WTC11 (cell line): Measurements from ENCODE around the gene PLEKHA5. TPM values are rescaled to one million over a fixed set of nuclear protein-coding genes. Genes with fewer than 3 reads are reported as not detected.

Experiments
- ATAC-seq: fragments of 200-7000 bp; cut with Tn5 transposase; 2 replicates; pipeline ENCODE4 v1.10.0; 2021; ENCODE audit warnings: mild to moderate bottlenecking, moderate library complexity
- CTCF ChIA-PET: fragments of 300-600 bp; sonication (Branson Sonifier 250); formaldehyde crosslinking; loops from one replicate; lab custom pipeline; 2021; ENCODE audit warnings: antibody characterized with exemption; lab: Charles Lee
- POLR2A ChIA-PET: fragments of 350-600 bp; sonication (Branson Sonifier 250); formaldehyde crosslinking; loops from one replicate; lab custom pipeline; 2021; ENCODE audit warnings: antibody characterized with exemption; lab: Charles Lee
- DNase-seq: peaks from one replicate; pipeline ENCODE4 v3.0.0; 2021; ENCODE audit warnings: low spot score
- H3K27ac Mint-ChIP-seq: 2 replicates; pipeline ENCODE4 v1.8.0; 2021; ENCODE audit warnings: mixed read lengths
- H3K27me3 Mint-ChIP-seq: 2 replicates; pipeline ENCODE4 v1.8.0; 2021; ENCODE audit warnings: low read depth, mild to moderate bottlenecking, moderate library complexity, mixed read lengths
- H3K36me3 Mint-ChIP-seq: 2 replicates; pipeline ENCODE4 v1.8.0; 2021; ENCODE audit warnings: mixed read lengths
- H3K4me1 Mint-ChIP-seq: 2 replicates; pipeline ENCODE4 v1.8.0; 2022; ENCODE audit warnings: mixed read lengths
- H3K4me3 Mint-ChIP-seq: 2 replicates; pipeline ENCODE4 v1.8.0; 2021; ENCODE audit warnings: mild to moderate bottlenecking, moderate library complexity, mixed read lengths
- H3K9me3 Mint-ChIP-seq: 2 replicates; pipeline ENCODE4 v1.8.0; 2021; ENCODE audit warnings: mixed read lengths
- ATF2 ChIP-seq: sonication (generic); formaldehyde crosslinking; IDR thresholded peaks from 2 replicates; pipeline ENCODE4 v1.8.1; 2022; ENCODE audit warnings: low read depth, missing genetic modification reagents, borderline replicate concordance
- CBFB ChIP-seq: sonication (generic); formaldehyde crosslinking; IDR thresholded peaks from 2 replicates; pipeline ENCODE4 v1.8.1; 2022; ENCODE audit warnings: mild to moderate bottlenecking, low read depth, missing genetic modification reagents
- CREB1 ChIP-seq: sonication (generic); formaldehyde crosslinking; IDR thresholded peaks from 2 replicates; pipeline ENCODE4 v1.8.0; 2023; ENCODE audit warnings: mild to moderate bottlenecking, missing genetic modification reagents
- CREM ChIP-seq: sonication (generic); formaldehyde crosslinking; IDR thresholded peaks from 2 replicates; pipeline ENCODE4 v1.8.1; 2022; ENCODE audit warnings: mild to moderate bottlenecking, missing genetic modification reagents, moderate library complexity
- FOXP1 ChIP-seq: sonication (generic); formaldehyde crosslinking; IDR thresholded peaks from 2 replicates; pipeline ENCODE4 v1.8.0; 2022; ENCODE audit warnings: missing genetic modification reagents, mild to moderate bottlenecking, moderate library complexity, borderline replicate concordance
- JAZF1 ChIP-seq: fragments of 250-450 bp; sonication (Bioruptor Pico); IDR thresholded peaks from 2 replicates; pipeline ENCODE4 v1.9.0; 2021; ENCODE audit warnings: moderate library complexity, mild to moderate bottlenecking, inconsistent platforms
- MYBL2 ChIP-seq: sonication (generic); formaldehyde crosslinking; IDR thresholded peaks from 2 replicates; pipeline ENCODE4 v1.8.1; 2023; ENCODE audit warnings: mild to moderate bottlenecking, moderate library complexity, missing genetic modification reagents
- TCF7 ChIP-seq: sonication (generic); formaldehyde crosslinking; IDR thresholded peaks from 2 replicates; pipeline ENCODE4 v1.8.0; 2022; ENCODE audit warnings: mild to moderate bottlenecking, low read depth, missing genetic modification reagents, moderate library complexity
- ZNF317 ChIP-seq: sonication (generic); formaldehyde crosslinking; IDR thresholded peaks from 2 replicates; pipeline ENCODE4 v1.8.1; 2023; ENCODE audit warnings: low read depth, mild to moderate bottlenecking, moderate library complexity, missing genetic modification reagents, borderline replicate concordance
- ZNF396 ChIP-seq: fragments of 250-450 bp; sonication (Bioruptor Pico); IDR thresholded peaks from 2 replicates; pipeline ENCODE4 v1.8.0; 2021; ENCODE audit warnings: mild to moderate bottlenecking, moderate library complexity, borderline replicate concordance
- ZNF423 ChIP-seq: fragments of 250-450 bp; sonication (Bioruptor Pico); IDR thresholded peaks from 2 replicates; pipeline ENCODE4 v2.1.2; 2022; ENCODE audit warnings: mild to moderate bottlenecking, moderate library complexity
- ZNF425 ChIP-seq: fragments of 250-450 bp; sonication (Bioruptor Pico); conservative IDR thresholded peaks from 2 replicates; pipeline ENCODE4 v1.9.0; 2021; ENCODE audit warnings: mild to moderate bottlenecking
- ZNF512 ChIP-seq: sonication (generic); formaldehyde crosslinking; IDR thresholded peaks from 2 replicates; pipeline ENCODE4 v1.8.1; 2022; ENCODE audit warnings: missing genetic modification reagents, borderline replicate concordance
- total RNA-seq: library from RNA; stranded (reverse); gene quantifications from 3 replicates; pipeline ENCODE4 v1.2.3, GENCODE V29; 2021
- TF ChIP-seq, protein P1 (sequence below): sonication (generic); formaldehyde crosslinking; IDR thresholded peaks from 2 replicates; pipeline ENCODE4 v1.8.1; 2022; ENCODE audit warnings: low read depth, mild to moderate bottlenecking, moderate library complexity, missing genetic modification reagents, borderline replicate concordance
- TF ChIP-seq, protein P2 (sequence below): fragments of 250-450 bp; sonication (Bioruptor Pico); IDR thresholded peaks from 2 replicates; pipeline ENCODE4 v1.9.0; 2021; ENCODE audit warnings: mild to moderate bottlenecking, borderline replicate concordance
- TF ChIP-seq, protein P3 (sequence below): sonication (generic); formaldehyde crosslinking; IDR thresholded peaks from 2 replicates; pipeline ENCODE4 v1.8.0; 2022; ENCODE audit warnings: mild to moderate bottlenecking, missing genetic modification reagents
- TF ChIP-seq, protein P4 (sequence below): fragments of 250-450 bp; sonication (Bioruptor Pico); IDR thresholded peaks from 2 replicates; pipeline ENCODE4 v2.1.2; 2022; ENCODE audit warnings: mild to moderate bottlenecking, moderate library complexity

Gene PLEKHA5
- total RNA-seq, 1 experiment from 2014 or later: 61.1 TPM

- H3K36me3 Mint-ChIP-seq: peaks cover 24% of the 10 kb centered on the region
- H3K27me3 Mint-ChIP-seq: no peaks in the 10 kb centered on the region
- TF ChIP-seq, protein P1, sequence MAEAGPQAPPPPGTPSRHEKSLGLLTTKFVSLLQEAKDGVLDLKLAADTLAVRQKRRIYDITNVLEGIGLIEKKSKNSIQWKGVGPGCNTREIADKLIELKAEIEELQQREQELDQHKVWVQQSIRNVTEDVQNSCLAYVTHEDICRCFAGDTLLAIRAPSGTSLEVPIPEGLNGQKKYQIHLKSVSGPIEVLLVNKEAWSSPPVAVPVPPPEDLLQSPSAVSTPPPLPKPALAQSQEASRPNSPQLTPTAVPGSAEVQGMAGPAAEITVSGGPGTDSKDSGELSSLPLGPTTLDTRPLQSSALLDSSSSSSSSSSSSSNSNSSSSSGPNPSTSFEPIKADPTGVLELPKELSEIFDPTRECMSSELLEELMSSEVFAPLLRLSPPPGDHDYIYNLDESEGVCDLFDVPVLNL: no peak
- no peak for TF ChIP-seq ZNF317 (CRISPR knock-in tag)
- TF ChIP-seq CBFB: no peak
- TF ChIP-seq ATF2 (CRISPR knock-in tag): no peak
- TF ChIP-seq TCF7: no peak
- no peak for TF ChIP-seq ZNF512 (CRISPR knock-in tag)
- TF ChIP-seq CREM (CRISPR knock-in tag): no peak
- TF ChIP-seq ZNF425 (CRISPR knock-in tag): no peak
- no peak for TF ChIP-seq FOXP1 (CRISPR knock-in tag)
- no peak for TF ChIP-seq ZNF423
- no peak for TF ChIP-seq MYBL2
- TF ChIP-seq, protein P2, sequence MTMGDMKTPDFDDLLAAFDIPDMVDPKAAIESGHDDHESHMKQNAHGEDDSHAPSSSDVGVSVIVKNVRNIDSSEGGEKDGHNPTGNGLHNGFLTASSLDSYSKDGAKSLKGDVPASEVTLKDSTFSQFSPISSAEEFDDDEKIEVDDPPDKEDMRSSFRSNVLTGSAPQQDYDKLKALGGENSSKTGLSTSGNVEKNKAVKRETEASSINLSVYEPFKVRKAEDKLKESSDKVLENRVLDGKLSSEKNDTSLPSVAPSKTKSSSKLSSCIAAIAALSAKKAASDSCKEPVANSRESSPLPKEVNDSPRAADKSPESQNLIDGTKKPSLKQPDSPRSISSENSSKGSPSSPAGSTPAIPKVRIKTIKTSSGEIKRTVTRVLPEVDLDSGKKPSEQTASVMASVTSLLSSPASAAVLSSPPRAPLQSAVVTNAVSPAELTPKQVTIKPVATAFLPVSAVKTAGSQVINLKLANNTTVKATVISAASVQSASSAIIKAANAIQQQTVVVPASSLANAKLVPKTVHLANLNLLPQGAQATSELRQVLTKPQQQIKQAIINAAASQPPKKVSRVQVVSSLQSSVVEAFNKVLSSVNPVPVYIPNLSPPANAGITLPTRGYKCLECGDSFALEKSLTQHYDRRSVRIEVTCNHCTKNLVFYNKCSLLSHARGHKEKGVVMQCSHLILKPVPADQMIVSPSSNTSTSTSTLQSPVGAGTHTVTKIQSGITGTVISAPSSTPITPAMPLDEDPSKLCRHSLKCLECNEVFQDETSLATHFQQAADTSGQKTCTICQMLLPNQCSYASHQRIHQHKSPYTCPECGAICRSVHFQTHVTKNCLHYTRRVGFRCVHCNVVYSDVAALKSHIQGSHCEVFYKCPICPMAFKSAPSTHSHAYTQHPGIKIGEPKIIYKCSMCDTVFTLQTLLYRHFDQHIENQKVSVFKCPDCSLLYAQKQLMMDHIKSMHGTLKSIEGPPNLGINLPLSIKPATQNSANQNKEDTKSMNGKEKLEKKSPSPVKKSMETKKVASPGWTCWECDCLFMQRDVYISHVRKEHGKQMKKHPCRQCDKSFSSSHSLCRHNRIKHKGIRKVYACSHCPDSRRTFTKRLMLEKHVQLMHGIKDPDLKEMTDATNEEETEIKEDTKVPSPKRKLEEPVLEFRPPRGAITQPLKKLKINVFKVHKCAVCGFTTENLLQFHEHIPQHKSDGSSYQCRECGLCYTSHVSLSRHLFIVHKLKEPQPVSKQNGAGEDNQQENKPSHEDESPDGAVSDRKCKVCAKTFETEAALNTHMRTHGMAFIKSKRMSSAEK (CRISPR knock-in tag): no peak
- no peak for TF ChIP-seq JAZF1 (CRISPR knock-in tag)
- TF ChIP-seq, protein P3, sequence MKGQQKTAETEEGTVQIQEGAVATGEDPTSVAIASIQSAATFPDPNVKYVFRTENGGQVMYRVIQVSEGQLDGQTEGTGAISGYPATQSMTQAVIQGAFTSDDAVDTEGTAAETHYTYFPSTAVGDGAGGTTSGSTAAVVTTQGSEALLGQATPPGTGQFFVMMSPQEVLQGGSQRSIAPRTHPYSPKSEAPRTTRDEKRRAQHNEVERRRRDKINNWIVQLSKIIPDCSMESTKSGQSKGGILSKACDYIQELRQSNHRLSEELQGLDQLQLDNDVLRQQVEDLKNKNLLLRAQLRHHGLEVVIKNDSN (CRISPR knock-in tag): no peak
- TF ChIP-seq ZNF396: no peak
- TF ChIP-seq, protein P4, sequence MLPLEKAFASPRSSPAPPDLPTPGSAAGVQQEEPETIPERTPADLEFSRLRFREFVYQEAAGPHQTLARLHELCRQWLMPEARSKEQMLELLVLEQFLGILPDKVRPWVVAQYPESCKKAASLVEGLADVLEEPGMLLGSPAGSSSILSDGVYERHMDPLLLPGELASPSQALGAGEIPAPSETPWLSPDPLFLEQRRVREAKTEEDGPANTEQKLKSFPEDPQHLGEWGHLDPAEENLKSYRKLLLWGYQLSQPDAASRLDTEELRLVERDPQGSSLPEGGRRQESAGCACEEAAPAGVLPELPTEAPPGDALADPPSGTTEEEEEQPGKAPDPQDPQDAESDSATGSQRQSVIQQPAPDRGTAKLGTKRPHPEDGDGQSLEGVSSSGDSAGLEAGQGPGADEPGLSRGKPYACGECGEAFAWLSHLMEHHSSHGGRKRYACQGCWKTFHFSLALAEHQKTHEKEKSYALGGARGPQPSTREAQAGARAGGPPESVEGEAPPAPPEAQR (CRISPR knock-in tag): no peak
- TF ChIP-seq CREB1 (CRISPR knock-in tag): no peak
- TF ChIP-seq, all 79 proteins: peak for 0
- no peak overlapping the region for H3K27ac Mint-ChIP-seq
- POLR2A ChIA-PET: no interaction called here
- peaks cover 16% of the 10 kb centered on the region for H3K9me3 Mint-ChIP-seq
- CTCF ChIA-PET: no interaction called here
- no peak overlapping the region for H3K4me3 Mint-ChIP-seq
- ATAC-seq: peak; percentile 49
- H3K4me1 Mint-ChIP-seq: peaks cover 20% of the 10 kb centered on the region
- DNase-seq: no peak
These were observed 84.5 kb downstream of the PLEKHA5 start for GRCh38 chr12:19214020-19214419.
